OCI-LY1 (cell line): ENCODE results near the gene RAD54L.

Experiments
- H2AFZ ChIP-seq: fragments of 200-600 bp; sonication (generic), shearing (Covaris generic); 2 replicates; pipeline ENCODE4 v1.6.0; 2014; ENCODE audit warnings: antibody characterized with exemption, mild to moderate bottlenecking, low read length
- H3F3A ChIP-seq: fragments of 200-600 bp; sonication (generic), shearing (Covaris generic); 2 replicates; pipeline ENCODE4 v1.6.0; 2014; ENCODE audit warnings: mild to moderate bottlenecking, antibody characterized with exemption, low read length, moderate library complexity; ENCODE audit not compliant: insufficient read depth
- H3K27ac ChIP-seq: fragments of 200-600 bp; sonication (generic); 2 replicates; pipeline ENCODE4 v1.5.1; 2014; ENCODE audit warnings: low read length, mixed run types, mild to moderate bottlenecking, low read depth; ENCODE audit not compliant: poor library complexity, severe bottlenecking
- H3K27me3 ChIP-seq: fragments of 200-600 bp; sonication (generic); 2 replicates; pipeline ENCODE4 v1.6.0; 2014; ENCODE audit warnings: antibody characterized with exemption, mild to moderate bottlenecking, low read length, moderate library complexity; ENCODE audit not compliant: insufficient read depth
- H3K36me3 ChIP-seq: fragments of 200-600 bp; sonication (generic); 2 replicates; pipeline ENCODE4 v1.6.1; 2014; ENCODE audit warnings: mild to moderate bottlenecking, antibody characterized with exemption, low read length, moderate library complexity, mixed read lengths; ENCODE audit not compliant: insufficient read depth
- H3K4me1 ChIP-seq: fragments of 200-600 bp; sonication (generic); 2 replicates; pipeline ENCODE4 v1.5.1; 2014; ENCODE audit warnings: mild to moderate bottlenecking, low read length, moderate library complexity; ENCODE audit not compliant: insufficient read depth, severe bottlenecking
- H3K4me2 ChIP-seq: fragments of 200-600 bp; sonication (generic), shearing (Covaris generic); 2 replicates; pipeline ENCODE4 v1.6.1; 2014; ENCODE audit warnings: low read length
- H3K4me3 ChIP-seq: fragments of 200-600 bp; sonication (generic); 2 replicates; pipeline ENCODE4 v1.5.1; 2014; ENCODE audit warnings: low read length, low read depth, mild to moderate bottlenecking, mixed read lengths; ENCODE audit not compliant: poor library complexity, severe bottlenecking
- H3K79me2 ChIP-seq: fragments of 200-600 bp; shearing (Covaris generic); 2 replicates; pipeline ENCODE4 v1.6.1; 2016; ENCODE audit warnings: mixed run types, low read length, mixed read lengths; ENCODE audit not compliant: insufficient read depth
- H3K9ac ChIP-seq: fragments of 200-600 bp; sonication (generic), shearing (Covaris generic); 2 replicates; pipeline ENCODE4 v1.6.1; 2014; ENCODE audit warnings: mild to moderate bottlenecking, low read length, mixed read lengths
- H3K9me2 ChIP-seq: fragments of 200-600 bp; sonication (generic), shearing (Covaris generic); 2 replicates; pipeline ENCODE4 v1.6.1; 2014; ENCODE audit warnings: low read depth, mild to moderate bottlenecking, low read length, mixed read lengths
- H3K9me3 ChIP-seq: fragments of 200-600 bp; shearing (Covaris generic); 2 replicates; pipeline ENCODE4 v1.6.1; 2014; ENCODE audit warnings: low read length, mixed read lengths
- H4K20me1 ChIP-seq: fragments of 200-600 bp; sonication (generic), shearing (Covaris generic); 2 replicates; pipeline ENCODE4 v1.6.0; 2016; ENCODE audit warnings: mild to moderate bottlenecking, low read length; ENCODE audit not compliant: insufficient read depth
- EZH2 ChIP-seq: fragments of 200-600 bp; sonication (generic), shearing (Covaris generic); IDR thresholded peaks from 2 replicates; pipeline ENCODE4 v1.8.0; 2017; ENCODE audit warnings: borderline replicate concordance, mixed run types, mild to moderate bottlenecking, antibody characterized with exemption, low read length, moderate library complexity, mixed read lengths
- TF ChIP-seq, protein P1 (sequence below): fragments of 200-600 bp; sonication (generic), shearing (Covaris generic); IDR thresholded peaks from 2 replicates; pipeline ENCODE4 v1.5.1; 2017; ENCODE audit warnings: mild to moderate bottlenecking, antibody characterized with exemption, low read length, moderate library complexity, mixed read lengths

Gene RAD54L

DNA sequence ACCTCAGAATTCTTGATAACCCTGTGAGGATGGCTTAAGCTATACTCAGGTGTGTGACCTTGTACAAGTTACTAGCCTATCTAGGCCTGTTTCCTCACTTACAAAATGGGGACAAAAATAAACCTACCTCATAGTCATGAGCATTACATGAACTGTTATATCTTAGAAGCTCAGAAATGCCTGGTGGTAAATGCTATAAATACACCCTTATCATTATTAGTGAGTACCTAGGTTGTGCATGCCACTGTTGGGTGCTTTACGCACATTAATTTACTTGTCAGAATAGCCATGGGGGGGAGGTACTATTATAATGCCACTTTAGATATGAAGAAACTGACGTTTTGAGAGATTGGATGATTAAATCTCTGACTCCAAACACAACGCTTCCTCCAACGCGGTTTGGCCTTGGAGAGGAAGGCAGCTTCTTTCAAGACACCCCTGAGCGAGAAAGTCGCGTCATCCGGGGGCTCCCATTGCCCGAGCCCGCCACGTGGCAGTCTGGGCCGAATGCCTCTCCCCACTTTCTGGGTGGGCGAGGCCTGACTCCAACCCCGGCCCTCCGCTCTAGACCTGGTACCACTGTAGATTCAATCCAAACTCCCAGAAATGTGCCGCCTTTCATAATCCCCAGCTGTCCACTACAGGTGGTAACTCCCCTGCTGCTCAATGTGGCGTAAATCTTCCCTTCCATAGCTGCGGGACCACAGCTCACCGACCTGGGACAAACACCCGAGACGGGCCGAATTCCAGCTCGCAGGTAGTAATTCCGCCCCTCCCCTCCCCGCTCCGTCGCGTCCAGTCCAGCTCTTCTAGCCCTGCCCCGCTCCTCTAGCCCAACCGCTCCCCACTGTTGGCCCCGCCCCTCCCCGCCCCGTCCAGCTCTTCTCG is 771 bp upstream of the RAD54L start:
- Histone ChIP-seq H3K9ac (peak overlapping the region; percentile 66), H3K79me2 (no peaks in the 10 kb centered on the region), H3K36me3 (peaks cover 24% of the 10 kb centered on the region), H3F3A (0 out of 2 replicates have a peak, but pooled peaks cover 6% of the 10 kb centered on the region), H4K20me1 (no peaks in the 10 kb centered on the region), H3K9me2 (no peaks in the 10 kb centered on the region), H3K27me3 (no peaks in the 10 kb centered on the region), H3K4me2 (peak overlapping the region; percentile 74), H2AFZ (0 out of 2 replicates have a peak overlapping the region, but pooled peaks have one; percentile 15), H3K4me1 (peaks cover 32% of the 10 kb centered on the region), H3K9me3 (no peaks in the 10 kb centered on the region), H3K27ac (peak overlapping the region; percentile 28), H3K4me3 (peak overlapping the region; percentile 65)
- TF ChIP-seq, protein P1, sequence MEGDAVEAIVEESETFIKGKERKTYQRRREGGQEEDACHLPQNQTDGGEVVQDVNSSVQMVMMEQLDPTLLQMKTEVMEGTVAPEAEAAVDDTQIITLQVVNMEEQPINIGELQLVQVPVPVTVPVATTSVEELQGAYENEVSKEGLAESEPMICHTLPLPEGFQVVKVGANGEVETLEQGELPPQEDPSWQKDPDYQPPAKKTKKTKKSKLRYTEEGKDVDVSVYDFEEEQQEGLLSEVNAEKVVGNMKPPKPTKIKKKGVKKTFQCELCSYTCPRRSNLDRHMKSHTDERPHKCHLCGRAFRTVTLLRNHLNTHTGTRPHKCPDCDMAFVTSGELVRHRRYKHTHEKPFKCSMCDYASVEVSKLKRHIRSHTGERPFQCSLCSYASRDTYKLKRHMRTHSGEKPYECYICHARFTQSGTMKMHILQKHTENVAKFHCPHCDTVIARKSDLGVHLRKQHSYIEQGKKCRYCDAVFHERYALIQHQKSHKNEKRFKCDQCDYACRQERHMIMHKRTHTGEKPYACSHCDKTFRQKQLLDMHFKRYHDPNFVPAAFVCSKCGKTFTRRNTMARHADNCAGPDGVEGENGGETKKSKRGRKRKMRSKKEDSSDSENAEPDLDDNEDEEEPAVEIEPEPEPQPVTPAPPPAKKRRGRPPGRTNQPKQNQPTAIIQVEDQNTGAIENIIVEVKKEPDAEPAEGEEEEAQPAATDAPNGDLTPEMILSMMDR, result no peak
- TF ChIP-seq EZH2, result no peak

DNA sequence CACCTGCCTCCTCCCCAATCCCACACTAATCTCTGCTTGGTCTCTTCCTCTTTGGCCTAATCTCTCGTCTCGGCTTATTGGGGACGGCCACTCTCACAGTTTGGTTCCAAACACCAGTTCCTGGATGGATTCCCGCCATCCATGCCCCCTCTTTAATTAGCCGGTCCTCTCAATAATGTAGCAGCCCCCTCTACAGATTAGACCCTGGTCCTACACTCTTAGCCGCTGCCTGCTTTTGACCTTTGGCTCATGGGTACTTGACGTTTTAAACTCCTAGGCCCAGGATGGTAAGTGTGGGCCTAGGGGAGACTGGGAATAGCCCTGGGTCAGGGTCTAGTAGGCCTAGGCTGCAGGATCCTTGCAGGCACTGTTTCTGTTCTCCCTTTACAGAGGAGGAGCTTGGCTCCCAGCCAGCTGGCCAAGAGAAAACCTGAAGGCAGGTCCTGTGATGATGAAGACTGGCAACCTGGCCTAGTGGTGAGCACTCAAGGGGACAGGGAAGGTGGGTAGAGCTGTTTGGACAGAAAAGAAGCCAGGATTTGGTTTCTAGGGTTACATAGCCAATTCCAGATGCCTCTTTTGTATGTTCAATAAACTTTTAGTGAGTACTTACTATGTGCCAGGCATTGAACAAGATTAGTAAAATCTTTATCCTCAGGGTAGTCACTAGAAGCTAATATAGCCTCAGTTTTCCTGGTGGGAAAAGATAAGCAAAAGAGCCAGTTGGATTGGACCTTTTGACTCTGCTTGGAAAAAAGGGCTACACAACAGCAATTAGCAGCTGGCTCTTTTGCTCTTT is 758 bp downstream of the RAD54L start:
- H3K9me2 ChIP-seq, result no peaks in the 10 kb centered on the region
- H3K4me2 ChIP-seq, result peak overlapping the region; percentile 85
- 0 out of 2 replicates have a peak, but pooled peaks cover 6% of the 10 kb centered on the region for H3F3A ChIP-seq
- H3K79me2 ChIP-seq, result no peaks in the 10 kb centered on the region
- peaks cover 32% of the 10 kb centered on the region for H3K4me1 ChIP-seq
- peak overlapping the region; percentile 78 for H3K27ac ChIP-seq
- no peaks in the 10 kb centered on the region for H3K9me3 ChIP-seq
- H4K20me1 ChIP-seq, result no peaks in the 10 kb centered on the region
- H3K9ac ChIP-seq, result peak overlapping the region; percentile 91
- H2AFZ ChIP-seq, result no peak overlapping the region
- H3K27me3 ChIP-seq, result no peaks in the 10 kb centered on the region
- H3K4me3 ChIP-seq, result peak overlapping the region; percentile 85
- H3K36me3 ChIP-seq, result peaks cover 39% of the 10 kb centered on the region
- TF ChIP-seq, protein P1, result peak; percentile 62
- TF ChIP-seq EZH2, result no peak

DNA sequence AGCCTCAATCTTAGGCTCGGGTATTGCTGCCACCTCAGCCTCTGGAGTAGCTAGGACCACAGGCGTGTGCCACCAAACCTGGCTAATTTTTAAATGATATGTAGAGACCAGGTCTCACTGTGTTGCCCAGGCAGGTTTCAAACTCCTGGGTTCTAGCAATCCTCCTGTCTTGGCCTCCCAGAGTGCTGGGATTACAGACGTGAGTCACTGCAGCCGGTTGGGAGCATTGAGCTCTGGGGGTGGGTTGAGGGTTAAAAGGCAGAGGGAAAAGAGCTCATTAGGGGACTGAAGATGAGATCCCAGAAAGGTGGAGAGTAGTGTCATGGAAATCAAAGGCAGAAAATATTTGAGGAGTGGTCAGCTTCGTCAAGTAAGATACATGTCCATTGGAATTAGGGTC is 7.1 kb downstream of the RAD54L start:
- no peak overlapping the region for H3K4me2 ChIP-seq
- no peak overlapping the region for H3K4me3 ChIP-seq
- H3K27me3 ChIP-seq, result no peaks in the 10 kb centered on the region
- H3K4me1 ChIP-seq, result peaks cover under 1% of the 10 kb centered on the region
- H3K27ac ChIP-seq, result no peak overlapping the region
- H4K20me1 ChIP-seq, result no peaks in the 10 kb centered on the region
- TF ChIP-seq, protein P1, result no peak
- no peak for TF ChIP-seq EZH2
- no peaks in the 10 kb centered on the region for H3F3A ChIP-seq
- peaks cover 89% of the 10 kb centered on the region for H3K36me3 ChIP-seq
- no peaks in the 10 kb centered on the region for H3K9me3 ChIP-seq
- H3K9ac ChIP-seq, result no peak overlapping the region
- H2AFZ ChIP-seq, result no peak overlapping the region
- no peaks in the 10 kb centered on the region for H3K79me2 ChIP-seq
- no peaks in the 10 kb centered on the region for H3K9me2 ChIP-seq
